GM23338 (cell line): Measurements from ENCODE around the gene STK17A.
"Not testable (repeated sequence)": the region's sequence is repeated elsewhere in the genome, so short reads cannot be mapped to it uniquely, and the experiment has no call there.

Experiments
- EZH2 ChIP-seq: fragments of 200-600 bp; sonication (generic); IDR thresholded peaks from one replicate; pipeline ENCODE4 v1.8.0; 2017; ENCODE audit warnings: antibody characterized with exemption, mild to moderate bottlenecking, low read depth; ENCODE audit not compliant: unreplicated experiment
- POLR2AphosphoS5 ChIP-seq: IDR thresholded peaks from 2 replicates; pipeline ENCODE4 v1.6.1; 2016; ENCODE audit warnings: antibody characterized with exemption, low read depth

DNA sequence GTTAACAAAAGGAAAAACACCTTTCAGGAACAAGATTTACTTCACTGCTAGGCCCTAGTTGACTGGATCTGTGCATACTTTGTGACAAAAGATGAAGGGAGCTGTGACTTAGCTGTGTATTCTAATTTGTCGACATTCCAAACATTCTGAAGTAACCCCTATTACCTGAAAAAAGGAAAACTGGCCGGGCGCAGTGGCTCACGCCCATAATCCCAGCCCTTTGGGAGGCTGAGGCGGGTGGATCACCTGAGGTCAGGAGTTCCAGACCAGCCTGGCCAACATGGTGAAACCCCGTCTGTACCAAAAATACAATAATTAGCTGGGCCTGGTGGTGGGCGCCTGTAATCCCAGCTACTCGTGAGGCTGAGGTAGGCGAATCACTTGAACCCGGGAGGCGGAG, 1.8 kb downstream of the STK17A start:
- TF ChIP-seq EZH2, POLR2AphosphoS5: not testable (repeated sequence)
